HG02759 (cell line): ENCODE results near the gene ARHGAP31.
"Not testable (repeated sequence)": the region's sequence is repeated elsewhere in the genome, so short reads cannot be mapped to it uniquely, and the experiment has no call there.

Source experiments
- ATAC-seq: cut with Tn5 transposase; IDR thresholded peaks from one replicate; pipeline ENCODE4 v1.9.1; 2021; ENCODE audit warnings: mild to moderate bottlenecking, moderate library complexity; ENCODE audit not compliant: unreplicated experiment

ARHGAP31 gene, protein sequence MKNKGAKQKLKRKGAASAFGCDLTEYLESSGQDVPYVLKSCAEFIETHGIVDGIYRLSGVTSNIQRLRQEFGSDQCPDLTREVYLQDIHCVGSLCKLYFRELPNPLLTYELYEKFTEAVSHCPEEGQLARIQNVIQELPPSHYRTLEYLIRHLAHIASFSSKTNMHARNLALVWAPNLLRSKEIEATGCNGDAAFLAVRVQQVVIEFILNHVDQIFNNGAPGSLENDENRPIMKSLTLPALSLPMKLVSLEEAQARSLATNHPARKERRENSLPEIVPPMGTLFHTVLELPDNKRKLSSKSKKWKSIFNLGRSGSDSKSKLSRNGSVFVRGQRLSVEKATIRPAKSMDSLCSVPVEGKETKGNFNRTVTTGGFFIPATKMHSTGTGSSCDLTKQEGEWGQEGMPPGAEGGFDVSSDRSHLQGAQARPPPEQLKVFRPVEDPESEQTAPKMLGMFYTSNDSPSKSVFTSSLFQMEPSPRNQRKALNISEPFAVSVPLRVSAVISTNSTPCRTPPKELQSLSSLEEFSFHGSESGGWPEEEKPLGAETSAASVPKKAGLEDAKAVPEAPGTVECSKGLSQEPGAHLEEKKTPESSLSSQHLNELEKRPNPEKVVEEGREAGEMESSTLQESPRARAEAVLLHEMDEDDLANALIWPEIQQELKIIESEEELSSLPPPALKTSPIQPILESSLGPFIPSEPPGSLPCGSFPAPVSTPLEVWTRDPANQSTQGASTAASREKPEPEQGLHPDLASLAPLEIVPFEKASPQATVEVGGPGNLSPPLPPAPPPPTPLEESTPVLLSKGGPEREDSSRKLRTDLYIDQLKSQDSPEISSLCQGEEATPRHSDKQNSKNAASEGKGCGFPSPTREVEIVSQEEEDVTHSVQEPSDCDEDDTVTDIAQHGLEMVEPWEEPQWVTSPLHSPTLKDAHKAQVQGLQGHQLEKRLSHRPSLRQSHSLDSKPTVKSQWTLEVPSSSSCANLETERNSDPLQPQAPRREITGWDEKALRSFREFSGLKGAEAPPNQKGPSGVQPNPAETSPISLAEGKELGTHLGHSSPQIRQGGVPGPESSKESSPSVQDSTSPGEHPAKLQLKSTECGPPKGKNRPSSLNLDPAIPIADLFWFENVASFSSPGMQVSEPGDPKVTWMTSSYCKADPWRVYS (N-terminal part only)

DNA sequence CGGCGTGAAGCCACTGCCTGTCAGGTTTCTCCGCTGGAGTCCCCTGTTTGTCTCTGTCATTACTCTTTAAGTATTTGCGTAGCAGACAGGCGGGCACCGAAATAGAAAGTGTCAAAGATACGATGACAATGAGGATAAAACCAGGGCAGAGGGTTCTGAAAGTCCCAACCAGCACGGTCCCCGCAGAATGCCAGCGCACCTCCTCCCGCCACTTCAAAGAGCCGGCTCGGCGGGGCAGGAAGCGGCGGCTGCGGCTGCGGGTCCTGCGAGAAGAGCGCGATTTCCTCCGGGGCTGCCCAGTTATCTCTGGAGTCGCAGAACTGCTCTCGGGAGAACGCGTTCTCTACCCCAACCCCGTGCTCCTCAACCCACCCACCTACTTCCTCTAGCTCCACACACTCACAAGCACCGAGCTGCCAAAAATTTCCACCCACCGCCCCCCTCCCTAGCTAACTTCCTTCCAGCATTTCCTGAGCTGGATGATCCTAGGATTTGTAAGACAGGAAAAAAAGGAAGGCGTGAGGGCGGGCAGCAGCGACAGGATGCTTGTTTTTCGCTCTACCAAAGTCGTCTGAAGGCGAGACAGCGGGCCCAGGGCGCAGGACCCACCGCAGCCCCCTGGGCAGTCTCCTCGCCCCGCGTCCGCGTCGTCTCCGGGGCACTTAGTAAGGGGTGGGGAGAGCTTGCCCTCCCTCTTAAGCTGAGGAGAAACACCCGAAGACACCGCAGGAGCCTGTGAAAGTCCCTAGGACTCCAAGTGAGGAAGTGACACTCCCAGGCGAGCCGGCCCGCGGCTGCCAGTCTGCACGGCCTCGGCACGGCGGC is at the start of gene ARHGAP31:
ARHGAP31 (plus strand) TSS at position 513 of the 825 bp plus-strand sequence. CDS start 522 bp downstream, outside the sequence.
- peak; percentile 73 for ATAC-seq

DNA sequence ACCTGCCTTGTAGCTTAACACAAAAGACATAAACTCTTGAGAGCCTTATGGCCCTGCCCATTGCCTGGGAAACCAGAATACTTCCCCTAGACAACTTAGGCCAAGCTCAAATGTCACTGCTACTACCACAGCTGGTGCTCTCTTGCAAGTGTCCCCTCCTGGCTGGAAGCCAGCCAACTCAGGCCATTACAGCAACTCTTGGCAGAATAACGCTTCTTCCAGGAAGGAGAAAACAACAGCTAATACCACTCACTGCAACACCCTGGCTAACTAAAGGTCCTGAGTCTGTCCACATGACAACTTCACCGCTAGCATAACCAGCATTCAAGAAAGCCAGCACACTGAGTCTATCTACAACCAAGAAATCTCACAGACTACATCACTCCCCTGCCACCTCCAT is 48.4 kb upstream of the ARHGAP31 start:
- no peak for ATAC-seq

DNA sequence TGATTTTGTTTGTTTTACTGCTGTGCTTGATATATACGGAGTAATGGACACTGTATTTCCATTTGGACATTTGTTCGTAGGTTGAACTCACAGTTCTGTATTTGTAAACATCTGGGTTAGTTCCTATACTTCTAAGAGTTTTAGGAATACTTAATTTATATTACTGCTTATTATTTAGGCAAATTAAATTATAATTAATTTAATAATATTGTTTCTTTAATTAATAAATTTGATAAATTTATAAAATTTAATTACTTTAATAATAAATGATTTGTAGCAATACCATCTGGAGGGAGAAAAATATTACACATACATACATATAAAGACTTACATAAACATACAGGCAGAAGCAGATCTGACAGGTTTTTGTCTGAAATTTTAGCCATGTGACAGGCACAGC is 39.0 kb upstream of the ARHGAP31 start:
- ATAC-seq: no peak

DNA sequence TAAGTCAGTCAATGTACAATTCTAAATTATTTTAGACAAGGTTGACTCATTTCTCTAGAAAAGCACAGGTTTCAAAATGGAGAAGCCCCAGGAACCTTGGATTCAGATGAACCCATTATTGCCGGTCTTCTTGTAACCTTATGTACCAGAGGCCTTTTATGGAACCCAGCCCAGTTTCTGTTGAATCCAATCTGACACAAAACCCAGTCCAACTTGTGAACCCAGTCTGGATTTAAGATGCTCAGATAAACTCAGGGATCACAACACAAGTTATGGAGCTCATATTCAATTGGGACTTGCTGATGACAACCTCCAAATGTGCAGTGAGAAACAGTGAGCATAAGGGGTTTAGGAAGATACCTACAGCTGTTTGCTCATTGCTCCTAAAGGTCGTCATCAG is 37.1 kb upstream of the ARHGAP31 start:
- no peak for ATAC-seq

DNA sequence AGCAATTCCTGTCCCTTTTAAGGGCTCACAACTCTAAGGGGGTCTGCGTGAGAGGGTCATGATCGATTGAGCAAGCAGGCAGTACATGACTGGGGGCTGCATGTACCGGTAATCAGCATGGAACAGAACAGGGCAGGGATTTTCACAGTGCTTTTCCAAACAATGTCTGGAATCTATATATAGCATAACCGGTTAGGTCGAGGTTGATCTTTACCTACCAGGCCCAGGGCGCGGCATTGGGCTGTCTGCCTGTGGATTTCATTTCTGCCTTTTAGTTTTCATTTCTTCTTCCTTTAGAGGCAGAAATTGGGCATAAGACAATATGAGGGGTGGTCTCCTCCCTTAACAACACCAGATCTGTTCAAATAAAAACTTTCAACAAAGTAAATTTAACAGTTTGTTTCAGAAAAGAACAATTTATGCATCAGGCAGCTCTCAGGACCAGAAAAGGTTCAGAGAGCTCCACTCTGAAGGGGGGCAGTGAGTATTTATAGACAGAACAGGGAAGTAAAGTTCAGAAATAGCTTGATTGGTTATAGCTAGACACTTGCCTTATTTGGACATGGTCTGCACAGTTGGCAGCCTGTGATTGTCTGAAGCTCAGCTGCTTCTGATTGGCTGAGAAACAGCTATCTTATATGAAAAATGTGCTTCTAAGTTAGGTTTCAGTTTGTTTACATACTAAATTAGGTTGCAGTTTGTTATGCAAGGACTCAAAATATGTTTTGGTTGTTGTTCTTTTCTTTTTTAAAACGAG is 36.4 kb upstream of the ARHGAP31 start:
- ATAC-seq: peak; percentile 69

DNA sequence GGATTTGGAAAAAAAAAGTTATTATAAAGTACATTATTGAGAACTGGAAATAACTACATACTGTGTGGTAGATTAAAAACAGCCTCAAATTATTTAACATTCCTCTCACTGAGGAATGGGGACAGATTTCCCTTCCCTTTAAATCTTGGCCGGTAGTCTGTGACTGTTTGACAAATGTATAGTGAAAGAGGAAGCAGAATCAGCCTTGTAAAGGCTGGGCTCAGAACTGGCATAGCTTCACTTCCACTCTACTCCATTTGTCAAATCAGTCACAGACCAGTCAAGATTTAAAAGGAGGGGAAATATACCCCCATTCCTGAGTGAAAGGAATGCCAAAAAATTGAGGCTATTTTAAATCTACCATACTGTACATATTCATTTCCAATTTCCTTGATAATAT is 35.3 kb upstream of the ARHGAP31 start:
- ATAC-seq: peak; percentile 90

DNA sequence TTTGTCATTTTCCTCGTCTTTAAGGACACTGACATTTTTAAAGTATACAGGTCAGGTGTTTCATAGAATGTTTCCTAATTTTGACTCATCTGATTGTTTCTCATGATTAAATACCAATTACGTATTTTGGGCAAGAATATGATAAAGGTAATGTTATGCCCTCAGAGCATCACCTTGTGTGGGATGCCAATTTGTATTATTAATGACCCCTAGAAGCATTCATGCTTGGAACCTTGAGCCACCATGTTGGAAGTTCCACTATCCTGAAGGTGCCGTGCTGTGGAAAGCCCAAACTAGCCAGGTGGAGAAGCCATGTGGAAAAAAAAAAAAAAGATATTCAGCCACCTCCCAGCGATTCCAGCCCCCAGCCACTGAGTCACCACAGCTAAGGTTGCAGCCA is 34.4 kb upstream of the ARHGAP31 start:
- no peak for ATAC-seq

DNA sequence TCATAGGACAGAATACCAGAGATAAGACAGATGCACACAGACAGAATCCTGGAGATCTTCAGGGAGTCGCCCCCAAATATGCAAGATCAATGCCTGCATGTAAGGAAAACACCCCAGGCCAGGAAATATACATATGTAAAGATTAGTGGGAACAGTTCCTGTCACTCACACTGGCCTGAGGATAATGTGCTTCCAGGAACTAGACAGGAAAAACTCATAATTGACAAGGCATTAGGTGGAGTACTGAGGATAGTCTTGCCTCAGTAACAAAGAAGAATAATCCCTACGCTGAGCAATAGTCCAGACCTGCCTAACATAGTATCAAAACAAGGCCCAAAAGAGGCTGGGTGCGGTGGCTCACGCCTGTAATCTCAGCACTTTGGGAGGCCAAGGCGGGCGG is 33.1 kb upstream of the ARHGAP31 start:
- ATAC-seq: no peak

DNA sequence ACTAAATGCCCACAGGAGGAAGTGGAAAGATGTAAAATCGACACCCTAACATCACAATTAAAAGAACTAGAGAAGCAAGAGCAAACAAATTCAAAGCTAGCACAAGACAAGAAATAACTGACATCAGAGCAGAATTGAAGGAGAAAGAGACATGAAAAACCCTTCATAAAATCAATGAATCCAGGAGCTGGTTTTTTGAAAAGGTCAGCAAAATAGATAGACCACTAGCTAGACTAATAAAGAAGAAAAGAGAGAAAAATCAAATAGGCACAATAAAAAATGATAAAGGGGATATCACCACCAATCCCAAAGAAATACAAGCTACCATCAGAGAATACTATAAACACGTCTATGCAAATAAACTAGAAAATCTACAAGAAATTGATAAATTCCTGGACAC is 24.0 kb upstream of the ARHGAP31 start:
- not testable (repeated sequence) for ATAC-seq

DNA sequence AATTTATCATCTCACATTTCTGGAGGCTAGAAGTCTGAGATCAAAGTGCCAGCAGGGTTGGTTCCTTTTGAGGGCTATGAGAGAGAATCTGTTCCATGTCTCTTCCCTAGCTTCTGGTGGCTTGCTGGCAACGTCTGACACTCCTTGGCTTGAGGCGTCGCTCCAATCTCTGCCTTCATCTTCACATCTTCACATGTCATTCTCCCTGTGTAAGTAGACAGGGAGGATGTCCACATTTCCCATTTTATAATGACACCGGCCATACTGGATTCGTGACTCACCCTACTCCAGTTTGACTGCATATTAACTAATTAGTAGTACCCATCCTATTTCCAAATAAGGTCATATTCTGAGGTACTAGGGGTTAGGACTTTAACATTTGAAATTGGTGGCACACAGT is 17.5 kb upstream of the ARHGAP31 start:
- no peak for ATAC-seq

DNA sequence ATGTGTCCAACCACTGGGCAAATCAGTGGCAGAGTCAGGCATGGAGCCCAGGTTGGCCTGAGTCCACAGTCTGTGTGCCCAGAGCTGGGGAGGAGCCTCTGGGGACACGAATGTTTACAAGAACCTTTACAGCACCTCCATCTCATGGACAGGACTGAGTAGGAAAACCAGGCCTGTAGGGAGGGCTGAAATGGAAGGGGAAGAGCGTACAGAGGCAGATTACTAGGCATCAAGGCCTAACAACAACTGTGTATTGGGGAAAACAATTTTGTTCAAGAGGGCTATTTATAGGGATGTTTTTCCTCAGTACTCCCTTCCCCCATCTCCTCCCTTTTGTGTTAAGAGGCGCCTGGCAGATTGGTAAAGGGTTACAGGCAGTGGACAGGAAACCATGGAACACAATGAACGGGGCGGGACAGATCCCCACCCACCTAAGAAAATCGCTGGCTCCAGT is 15.1 kb upstream of the ARHGAP31 start:
- ATAC-seq: no peak

DNA sequence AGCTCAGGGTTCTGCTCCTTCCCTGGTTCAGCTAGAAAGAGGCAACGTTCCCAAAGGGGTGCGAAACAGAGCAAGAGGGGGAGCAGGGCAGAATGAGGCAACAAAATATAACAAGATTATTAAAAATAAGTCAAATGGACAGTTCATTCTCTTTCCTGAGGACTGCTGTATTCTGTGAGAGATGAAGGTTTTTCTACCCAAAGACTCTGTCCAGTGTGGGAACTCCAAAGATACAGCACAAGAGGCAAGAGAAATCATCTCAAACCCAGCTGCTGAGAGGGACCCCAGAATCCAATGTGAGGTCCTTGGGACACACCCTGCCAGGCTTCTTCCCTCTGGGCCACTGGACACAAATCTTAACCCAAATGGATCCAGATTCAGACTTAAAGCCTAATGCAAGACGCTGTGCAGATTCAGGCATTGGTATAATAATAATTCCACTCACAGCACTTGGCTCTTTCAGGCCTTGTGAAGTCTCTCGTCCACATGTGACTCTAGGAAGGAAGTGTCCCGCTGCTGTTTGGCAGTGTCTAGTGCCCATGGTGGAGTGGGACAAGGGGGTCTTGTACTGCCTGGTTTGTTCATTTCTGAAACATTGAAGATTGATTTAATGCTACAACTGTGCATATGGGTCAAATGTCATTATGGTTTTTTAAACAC is 14.5 kb upstream of the ARHGAP31 start:
- no peak for ATAC-seq

DNA sequence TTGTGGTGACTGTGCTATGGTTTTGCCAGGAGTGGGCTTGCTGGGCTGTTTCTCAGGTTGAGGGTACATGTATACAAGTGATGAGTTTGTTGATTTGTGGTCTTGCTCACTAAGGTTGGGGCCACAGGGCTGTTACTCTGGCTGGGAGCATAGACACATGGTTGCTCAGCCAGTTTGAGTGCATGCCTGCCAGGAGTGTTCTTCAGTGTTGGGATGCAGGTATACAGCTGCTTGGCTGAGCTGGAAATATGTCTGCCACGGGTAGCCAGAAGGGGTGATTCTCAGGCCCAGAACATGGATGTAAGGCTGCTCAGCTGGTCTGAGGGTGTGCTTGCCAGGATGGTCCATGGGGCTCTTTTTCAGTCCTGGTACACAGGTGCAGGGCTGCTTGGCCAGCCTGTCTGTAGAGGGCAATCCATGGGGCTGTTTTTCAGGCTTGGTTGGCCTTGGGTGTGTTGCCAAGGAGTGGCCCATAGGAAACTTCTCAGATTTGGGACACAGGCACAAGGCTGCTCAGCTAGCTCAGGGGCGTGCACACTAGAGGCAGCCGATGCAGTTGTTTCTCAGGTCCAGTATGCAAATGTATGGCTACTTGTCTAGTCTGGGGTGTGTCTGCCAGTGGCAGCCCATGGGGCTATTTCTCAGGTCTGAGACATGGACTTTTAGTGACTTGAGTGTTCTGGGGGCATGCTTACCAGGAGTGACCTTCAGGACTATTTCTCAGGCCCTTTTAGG is 5.3 kb upstream of the ARHGAP31 start:
- no peak for ATAC-seq

DNA sequence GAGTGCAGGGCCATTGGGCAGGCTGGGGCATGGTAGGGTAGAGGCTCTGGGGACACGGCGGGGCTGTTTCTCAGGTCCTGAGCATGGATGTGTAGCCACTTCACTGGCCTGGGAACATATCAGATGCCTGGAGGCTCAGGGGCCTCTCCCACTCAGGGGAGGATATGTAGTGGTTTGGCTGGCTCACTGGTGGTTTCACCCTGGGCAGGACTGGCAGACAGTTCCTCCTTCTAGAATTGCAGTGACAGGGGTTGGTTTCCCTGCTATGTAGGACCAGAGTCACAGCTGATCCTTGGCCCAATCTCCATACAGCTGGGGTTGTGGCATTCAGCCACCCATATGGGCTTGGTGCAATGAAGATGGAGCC is 4.8 kb upstream of the ARHGAP31 start:
- ATAC-seq: no peak

DNA sequence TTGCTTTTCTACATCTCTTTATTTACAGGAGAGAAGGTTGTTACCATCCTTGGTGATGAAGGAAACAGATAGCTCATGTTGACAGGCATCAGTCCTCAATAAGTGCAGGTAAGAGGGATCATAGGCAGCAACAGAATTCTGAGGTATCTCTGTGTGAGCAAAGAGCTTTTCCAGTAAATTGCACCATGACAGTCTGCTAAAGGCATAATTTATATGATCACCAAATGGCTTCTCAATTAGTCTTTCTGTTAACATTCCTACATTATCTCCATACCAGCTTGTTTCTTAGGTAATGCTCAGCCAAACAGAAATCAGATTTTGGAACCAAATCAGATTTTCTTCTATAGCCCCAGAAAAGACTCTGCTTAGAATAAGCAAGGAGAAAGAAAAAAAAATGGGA is 3.6 kb upstream of the ARHGAP31 start:
- no peak for ATAC-seq

DNA sequence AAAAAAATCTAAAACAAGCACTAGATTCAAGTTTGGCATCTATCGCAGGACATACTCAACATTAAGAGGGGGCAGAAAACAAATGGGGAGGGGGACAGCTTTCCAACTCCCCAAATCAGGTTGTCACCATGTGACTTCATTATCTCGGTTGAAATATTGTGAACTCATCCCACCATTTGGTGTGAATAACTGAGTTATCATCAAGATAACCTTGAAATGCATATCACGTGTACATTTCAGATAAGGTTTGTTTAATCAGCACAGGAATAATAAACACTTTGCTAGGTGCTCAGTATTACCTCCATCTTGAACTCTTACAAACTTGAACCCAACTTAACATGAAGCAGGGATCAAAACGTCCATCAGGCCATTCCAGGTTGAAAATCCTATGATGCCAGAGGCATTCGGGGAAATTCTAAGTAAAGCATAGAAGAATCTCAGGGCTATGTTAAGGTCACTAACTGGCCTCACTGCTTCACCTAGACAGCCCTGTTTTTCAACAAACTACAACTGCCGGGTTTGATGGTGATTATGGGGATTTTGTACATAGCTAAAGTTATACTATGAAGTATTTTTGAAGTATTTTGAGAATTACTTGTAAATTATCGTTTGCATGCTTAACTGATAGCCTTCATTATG is 3.0 kb upstream of the ARHGAP31 start:
- ATAC-seq: no peak

DNA sequence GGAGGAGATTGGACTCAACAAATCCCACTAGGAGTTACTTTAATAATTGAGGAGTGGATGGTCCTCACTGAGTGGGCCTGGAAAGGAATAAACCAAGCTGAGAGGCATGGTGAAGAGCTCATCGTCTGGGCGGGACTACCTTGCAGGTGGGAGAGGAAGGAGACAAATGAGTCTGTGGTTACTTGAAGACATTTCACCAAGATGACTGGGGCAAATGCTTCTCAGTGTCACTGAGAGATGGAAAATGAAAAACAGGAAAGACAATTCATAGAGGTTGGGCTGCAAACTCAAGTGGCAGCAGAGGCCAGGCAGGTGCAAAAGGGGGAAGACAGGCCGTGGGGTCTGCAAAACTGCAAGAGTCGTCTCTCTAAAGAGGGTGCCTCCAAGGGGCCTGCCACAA is 1.5 kb upstream of the ARHGAP31 start:
- ATAC-seq: no peak
